D721Med (cell line): ENCODE measurements around the gene SNCA.

ENCODE experiments used
- DNase-seq: peaks from one replicate; pipeline ENCODE4 v3.0.0; 2011; ENCODE audit warnings: low spot score; ENCODE audit not compliant: insufficient read length
- FAIRE-seq: peaks from 2 replicates; lab custom pipeline; 2011; peaks lifted over from hg19 to GRCh38; lab: Jason Lieb, UNC
- TF ChIP-seq, protein P1 (sequence below): IDR thresholded peaks from 2 replicates; pipeline ENCODE4 v1.5.1; 2012; ENCODE audit warnings: mild to moderate bottlenecking, control low read depth; ENCODE audit not compliant: insufficient read depth; ENCODE audit errors: missing control alignments

SNCA gene

DNA sequence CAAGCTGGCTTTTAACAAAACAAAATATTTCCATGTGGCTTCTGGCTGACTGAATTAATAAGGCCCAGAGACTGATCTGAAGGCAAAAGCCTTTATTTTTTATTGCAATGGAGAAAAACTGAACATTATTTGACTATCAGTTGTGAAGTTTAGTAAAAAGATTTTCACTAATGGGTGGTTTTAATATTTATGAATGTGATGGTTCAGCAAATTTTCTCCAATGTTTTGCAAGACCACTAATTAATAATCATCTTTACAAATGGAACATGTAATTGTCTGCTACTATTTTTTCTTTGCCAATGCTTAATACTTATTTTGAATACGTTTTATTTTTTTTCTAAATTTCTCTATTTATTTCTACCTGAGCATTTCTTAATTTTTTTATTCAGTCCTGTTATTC lies 90.6 kb downstream of the SNCA start:
- DNase-seq (no peak), FAIRE-seq (no peak)
- TF ChIP-seq, protein P1, sequence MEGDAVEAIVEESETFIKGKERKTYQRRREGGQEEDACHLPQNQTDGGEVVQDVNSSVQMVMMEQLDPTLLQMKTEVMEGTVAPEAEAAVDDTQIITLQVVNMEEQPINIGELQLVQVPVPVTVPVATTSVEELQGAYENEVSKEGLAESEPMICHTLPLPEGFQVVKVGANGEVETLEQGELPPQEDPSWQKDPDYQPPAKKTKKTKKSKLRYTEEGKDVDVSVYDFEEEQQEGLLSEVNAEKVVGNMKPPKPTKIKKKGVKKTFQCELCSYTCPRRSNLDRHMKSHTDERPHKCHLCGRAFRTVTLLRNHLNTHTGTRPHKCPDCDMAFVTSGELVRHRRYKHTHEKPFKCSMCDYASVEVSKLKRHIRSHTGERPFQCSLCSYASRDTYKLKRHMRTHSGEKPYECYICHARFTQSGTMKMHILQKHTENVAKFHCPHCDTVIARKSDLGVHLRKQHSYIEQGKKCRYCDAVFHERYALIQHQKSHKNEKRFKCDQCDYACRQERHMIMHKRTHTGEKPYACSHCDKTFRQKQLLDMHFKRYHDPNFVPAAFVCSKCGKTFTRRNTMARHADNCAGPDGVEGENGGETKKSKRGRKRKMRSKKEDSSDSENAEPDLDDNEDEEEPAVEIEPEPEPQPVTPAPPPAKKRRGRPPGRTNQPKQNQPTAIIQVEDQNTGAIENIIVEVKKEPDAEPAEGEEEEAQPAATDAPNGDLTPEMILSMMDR, result no peak

DNA sequence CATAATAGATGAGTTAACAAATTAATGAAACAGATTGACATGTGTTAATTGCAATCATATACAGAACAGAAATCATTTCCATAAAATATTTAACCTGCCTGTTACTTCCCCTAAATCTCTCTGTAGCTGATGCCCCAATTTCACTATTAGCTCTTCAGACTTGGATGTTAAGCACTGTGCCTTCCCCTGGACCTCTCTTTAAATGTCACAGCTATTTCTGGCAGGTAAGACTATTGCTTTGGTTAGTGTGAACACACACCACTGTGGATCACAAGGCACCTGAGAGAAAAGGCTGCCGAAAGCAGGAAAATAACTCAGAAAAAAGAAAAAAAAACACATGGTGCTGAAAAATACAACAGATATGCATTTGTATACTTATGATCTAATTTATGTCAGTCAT lies 91.3 kb downstream of the SNCA start:
- FAIRE-seq, result no peak
- TF ChIP-seq, protein P1, result no peak

DNA sequence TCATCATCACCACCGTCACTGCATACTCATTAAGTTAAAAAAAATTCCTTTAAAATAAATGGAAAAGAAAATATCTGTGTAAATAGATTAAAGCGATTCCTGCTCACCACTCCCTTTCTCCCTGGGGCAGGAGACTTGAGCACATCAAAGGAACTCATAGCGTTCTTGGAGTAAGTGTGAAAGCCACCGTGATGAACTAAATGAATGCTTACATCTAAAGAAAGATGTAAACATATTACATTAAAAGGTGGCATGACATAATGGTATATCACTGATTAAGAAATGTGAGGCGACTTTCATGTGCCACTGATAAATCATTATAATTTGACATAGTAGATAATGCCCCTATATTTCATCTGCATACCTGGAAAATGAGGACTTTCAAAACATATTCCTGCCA lies 92.0 kb downstream of the SNCA start:
- TF ChIP-seq, protein P1, result no peak
- FAIRE-seq (no peak), DNase-seq (no peak)

More for the DNA sequence above, 91.3 kb downstream of the SNCA start:
- no peak for DNase-seq

DNA sequence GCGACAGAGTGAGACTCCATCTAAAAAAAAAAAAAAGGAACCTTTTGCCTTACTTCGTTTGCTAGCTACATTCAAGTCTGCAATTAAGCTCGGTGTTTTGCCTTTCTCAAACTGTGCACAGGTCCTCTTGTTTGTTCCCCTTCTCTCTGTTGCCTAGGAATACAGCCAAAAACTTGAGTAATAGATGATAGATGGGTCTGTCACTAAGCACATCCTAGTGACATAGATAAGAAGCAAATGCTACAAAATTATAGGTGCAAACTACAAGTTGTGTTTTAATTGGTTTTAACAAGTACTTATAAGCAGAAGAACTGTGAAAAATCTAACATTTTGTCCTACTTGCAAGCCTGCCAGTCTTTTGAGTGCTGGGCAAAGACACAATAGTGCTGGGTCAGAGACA lies 95.2 kb downstream of the SNCA start:
- FAIRE-seq (no peak), DNase-seq (no peak)
- TF ChIP-seq, protein P1, result no peak

DNA sequence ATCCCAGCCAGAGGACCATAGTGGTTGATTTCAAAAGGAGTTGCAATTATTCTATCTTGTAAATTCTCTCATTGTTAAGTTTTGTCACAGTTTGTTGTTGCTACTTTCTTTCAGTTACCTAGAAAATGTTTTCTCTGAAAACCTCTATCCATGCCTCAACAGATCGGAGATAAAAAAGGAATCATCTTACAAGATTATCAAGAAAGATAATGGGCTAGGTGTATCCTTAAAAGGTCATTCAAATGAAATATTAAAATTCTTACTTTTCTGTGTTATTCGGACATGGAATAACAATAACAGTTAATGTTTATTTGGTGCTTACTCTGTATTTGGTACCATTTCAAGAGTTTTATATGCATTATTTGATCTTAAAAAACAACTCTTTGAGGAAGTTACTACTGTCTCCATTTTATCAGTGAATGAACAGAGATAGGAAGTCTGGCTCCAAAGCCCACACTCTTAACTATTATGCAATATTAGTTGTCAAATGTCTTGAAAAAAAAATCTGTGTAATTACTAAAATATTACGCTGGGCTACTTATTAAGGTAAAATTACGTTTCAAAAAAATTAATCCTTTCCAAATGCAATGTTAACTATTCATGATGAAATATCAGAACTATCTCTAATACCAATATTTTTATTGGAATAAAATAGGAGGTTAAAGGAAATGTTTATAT lies 97.5 kb downstream of the SNCA start:
- no peak for DNase-seq
- TF ChIP-seq, protein P1, result no peak
- FAIRE-seq, result no peak

DNA sequence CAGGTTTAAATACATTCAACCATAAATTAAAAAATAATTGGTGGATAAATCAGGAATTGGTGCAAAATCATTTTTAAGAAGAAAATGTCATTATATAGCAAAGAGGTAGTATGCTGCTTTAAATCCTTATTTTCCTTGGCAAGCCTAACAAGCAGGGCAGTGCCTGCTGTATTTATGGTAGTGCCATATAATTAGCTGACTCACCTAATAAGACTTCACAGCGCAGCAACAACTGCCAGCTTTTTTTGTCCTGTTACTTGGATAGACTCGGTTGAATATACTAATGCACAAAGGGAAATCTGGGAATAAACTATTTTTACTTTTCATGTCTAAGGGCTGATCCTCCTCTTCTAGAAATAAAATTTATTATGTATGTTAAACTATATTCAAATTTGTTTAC lies 99.1 kb downstream of the SNCA start:
- FAIRE-seq, result no peak
- no peak for DNase-seq
- TF ChIP-seq, protein P1, result no peak

DNA sequence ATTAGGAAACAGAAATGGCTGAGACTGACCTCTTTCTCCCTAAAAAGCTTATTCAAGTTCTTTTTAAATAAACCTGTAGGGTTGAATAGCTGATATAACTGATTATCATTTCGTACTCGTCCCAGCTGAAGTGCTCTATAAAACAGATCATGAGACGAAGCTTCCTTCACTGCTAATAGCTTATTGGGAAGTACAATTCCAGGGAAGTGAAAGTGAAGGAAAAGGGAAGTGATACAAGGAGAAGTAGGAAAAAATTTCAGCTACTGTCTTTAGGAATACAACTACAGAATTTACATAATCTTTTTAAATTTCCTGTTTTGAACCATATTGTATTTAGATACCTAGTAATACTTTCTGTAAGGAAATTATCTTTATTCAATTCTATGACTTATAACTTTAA lies 103.0 kb downstream of the SNCA start:
- FAIRE-seq, result no peak
- TF ChIP-seq, protein P1, result no peak
- DNase-seq, result no peak
